Lower leg skin (tissue), 4 donors: Measurements from ENCODE around the gene CHERP. TPM values are rescaled to one million over a fixed set of nuclear protein-coding genes. Genes with fewer than 3 reads are reported as not detected.

Source experiments
- DNase-seq, 2 donors: peaks; one replicate each; pipeline ENCODE4 v3.0.0-alpha.2; 2019; ENCODE audit warnings: low spot score in 2 of 2
- H3K4me3 ChIP-seq: fragments of 200-600 bp; sonication (generic); 2 replicates; pipeline ENCODE4 v1.5.1; 2017; ENCODE audit warnings: mild to moderate bottlenecking, low read depth; ENCODE audit not compliant: poor library complexity, severe bottlenecking
- POLR2A ChIP-seq, 2 donors: fragments of 450-650 bp; IDR thresholded peaks; one replicate each; pipeline ENCODE4 v1.6.1; 2016 to 2017; ENCODE audit warnings: antibody characterized with exemption in 2 of 2, mild to moderate bottlenecking in 1 of 2, moderate library complexity in 1 of 2
- WGBS, 2 donors: methylation state at CpG; one replicate each; pipeline ENCODE4 v1.1.5; 2018; 5-methylcytosine and 5-hydroxymethylcytosine counted together
- intact Hi-C: fragments of 100-400 bp; cut with DNase I; formaldehyde crosslinking; loops from one replicate; pipeline ENCODE4 v1.15.0; 2023; ENCODE audit warnings: low total_unique reads
- total RNA-seq, 4 donors: library from RNA; depleted of rRNA; stranded (reverse); fragments of >200 nt; gene quantifications; one replicate each; pipeline ENCODE4 v1.1.0, GENCODE V29; 2016
- TF ChIP-seq, protein P1 (sequence below), 3 donors: fragments of 450-650 bp; IDR thresholded peaks; one replicate each; pipeline ENCODE4 v1.5.1; 2016; ENCODE audit warnings: antibody characterized with exemption in 3 of 3, mild to moderate bottlenecking in 3 of 3, moderate library complexity in 2 of 3

CHERP gene
- total RNA-seq, 4 donors from 2014 or later, result 9.7 to 32.7 (median 12.6) TPM

DNA sequence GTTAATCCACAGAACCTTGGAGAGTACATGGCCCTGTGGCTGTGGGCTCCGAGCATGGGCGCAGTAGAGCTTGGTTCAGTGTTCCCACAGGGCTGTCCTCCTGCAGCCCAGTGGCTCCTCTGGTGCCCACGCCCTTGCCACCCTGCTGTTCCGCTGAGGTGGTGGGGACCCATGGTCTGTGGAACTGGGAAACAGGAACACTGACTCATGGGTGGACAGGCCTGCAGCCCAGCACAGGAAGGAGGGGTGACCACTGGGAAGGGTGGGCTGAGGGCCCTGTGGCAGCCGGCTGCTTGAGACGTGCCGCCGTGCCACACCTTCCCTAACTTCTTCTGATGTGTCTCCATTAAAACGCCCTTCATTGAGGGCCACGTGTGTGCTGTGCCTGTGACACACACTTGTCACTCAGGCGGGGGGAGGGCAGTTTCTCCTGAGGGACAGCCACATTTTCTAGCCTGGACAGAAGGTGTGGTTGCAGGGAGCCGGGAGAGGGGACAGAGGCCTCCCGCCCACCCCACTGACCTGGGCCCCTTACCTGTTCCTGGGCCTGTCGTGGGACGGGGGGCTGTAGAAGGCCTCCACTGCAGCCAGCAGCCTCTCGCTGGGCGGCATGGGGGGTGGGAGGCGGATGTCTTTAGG, 21.1 kb downstream of the CHERP start:
- intact Hi-C loops, result no loop called here
- 87 to 89% methylated on average over 17 to 18 of the region's 18 CpGs for WGBS, 2 donors
- TF ChIP-seq, protein P1, sequence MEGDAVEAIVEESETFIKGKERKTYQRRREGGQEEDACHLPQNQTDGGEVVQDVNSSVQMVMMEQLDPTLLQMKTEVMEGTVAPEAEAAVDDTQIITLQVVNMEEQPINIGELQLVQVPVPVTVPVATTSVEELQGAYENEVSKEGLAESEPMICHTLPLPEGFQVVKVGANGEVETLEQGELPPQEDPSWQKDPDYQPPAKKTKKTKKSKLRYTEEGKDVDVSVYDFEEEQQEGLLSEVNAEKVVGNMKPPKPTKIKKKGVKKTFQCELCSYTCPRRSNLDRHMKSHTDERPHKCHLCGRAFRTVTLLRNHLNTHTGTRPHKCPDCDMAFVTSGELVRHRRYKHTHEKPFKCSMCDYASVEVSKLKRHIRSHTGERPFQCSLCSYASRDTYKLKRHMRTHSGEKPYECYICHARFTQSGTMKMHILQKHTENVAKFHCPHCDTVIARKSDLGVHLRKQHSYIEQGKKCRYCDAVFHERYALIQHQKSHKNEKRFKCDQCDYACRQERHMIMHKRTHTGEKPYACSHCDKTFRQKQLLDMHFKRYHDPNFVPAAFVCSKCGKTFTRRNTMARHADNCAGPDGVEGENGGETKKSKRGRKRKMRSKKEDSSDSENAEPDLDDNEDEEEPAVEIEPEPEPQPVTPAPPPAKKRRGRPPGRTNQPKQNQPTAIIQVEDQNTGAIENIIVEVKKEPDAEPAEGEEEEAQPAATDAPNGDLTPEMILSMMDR (IDR thresholded peaks at IDR 0.05), result no peak
- no peak for TF ChIP-seq POLR2A (IDR thresholded peaks at IDR 0.05)
- no peak for DNase-seq
- H3K4me3 ChIP-seq, result no peak overlapping the region

DNA sequence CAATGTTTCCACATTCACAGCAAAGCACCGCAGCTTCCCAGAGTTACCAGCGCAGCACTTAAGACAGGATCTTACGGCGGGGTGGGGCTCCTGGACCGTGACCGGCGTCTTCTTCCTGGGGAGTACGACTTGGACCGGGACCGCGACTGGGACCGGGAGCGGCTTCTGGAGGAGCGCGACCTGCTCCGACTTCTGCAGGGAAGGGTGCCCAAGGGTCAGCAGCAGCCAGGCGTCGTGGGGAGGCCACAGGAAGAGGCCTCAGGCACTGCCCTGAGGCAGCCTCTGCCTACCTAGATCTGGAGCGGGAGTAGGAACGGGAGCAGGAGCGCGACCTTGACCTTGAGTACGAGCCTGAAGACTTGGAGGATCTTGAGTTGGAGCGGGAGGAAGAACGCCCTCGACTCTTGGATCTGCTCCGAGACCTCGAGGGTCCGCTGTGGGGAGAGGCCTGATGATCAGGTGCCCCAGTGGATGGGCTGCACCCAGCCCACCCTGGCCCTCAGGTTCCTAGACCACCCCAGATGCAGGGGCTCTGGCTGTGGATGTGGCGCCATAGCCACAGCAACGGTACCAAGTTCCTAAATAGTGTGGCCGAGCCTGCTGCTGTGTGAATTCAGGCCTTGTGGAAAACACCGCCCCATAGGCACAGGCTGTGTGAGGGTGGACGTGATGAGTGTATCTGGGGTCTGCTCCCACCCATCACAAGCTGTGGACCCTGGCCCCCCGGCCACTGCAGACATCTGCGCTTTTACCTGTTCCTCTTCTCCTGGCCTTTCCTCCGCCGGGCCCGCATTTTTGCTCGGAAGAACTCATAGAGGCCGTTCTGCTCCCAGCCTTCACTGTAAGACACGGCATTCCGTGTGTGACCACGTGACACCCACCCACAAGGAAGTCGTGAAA, 21.9 kb downstream of the CHERP start:
- 90 to 94% methylated on average over 43 to 45 of the region's 45 CpGs for WGBS, 2 donors

DNA sequence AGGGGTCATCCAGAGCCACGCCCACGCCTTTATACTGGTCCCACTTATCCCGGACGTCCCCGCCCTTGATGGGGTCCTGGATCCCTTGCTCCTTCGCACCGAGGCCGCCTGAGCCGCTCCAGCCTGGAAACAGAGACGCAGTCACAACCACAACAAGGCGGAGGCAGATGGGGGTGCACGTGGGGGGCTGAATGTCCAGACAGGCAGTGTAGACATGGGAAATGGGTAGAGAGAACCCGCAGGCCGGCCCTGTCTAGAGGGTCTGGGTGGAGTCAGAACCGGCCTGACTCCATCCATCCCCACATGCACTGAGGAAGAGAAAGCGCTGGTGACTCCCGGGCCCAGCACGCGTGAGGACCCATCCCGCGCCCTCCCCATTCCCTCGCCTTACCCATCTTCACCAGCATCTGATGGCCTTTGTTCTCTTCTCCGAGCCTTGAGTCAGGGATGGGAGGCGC, 23.0 kb downstream of the CHERP start:
- TF ChIP-seq POLR2A (IDR thresholded peaks at IDR 0.05), result no peak
- TF ChIP-seq, protein P1 (IDR thresholded peaks at IDR 0.05), result no peak
- intact Hi-C loops, result no loop called here
- no peak for DNase-seq
- H3K4me3 ChIP-seq, result no peak overlapping the region
- 93% methylated on average over 15 to 19 of the region's 24 CpGs for WGBS, 2 donors

More for the DNA sequence above, 21.9 kb downstream of the CHERP start:
- no peak for DNase-seq
- H3K4me3 ChIP-seq, result no peak overlapping the region
- intact Hi-C loops, result no loop called here
- TF ChIP-seq POLR2A (IDR thresholded peaks at IDR 0.05), result no peak
- TF ChIP-seq, protein P1 (IDR thresholded peaks at IDR 0.05), result no peak

DNA sequence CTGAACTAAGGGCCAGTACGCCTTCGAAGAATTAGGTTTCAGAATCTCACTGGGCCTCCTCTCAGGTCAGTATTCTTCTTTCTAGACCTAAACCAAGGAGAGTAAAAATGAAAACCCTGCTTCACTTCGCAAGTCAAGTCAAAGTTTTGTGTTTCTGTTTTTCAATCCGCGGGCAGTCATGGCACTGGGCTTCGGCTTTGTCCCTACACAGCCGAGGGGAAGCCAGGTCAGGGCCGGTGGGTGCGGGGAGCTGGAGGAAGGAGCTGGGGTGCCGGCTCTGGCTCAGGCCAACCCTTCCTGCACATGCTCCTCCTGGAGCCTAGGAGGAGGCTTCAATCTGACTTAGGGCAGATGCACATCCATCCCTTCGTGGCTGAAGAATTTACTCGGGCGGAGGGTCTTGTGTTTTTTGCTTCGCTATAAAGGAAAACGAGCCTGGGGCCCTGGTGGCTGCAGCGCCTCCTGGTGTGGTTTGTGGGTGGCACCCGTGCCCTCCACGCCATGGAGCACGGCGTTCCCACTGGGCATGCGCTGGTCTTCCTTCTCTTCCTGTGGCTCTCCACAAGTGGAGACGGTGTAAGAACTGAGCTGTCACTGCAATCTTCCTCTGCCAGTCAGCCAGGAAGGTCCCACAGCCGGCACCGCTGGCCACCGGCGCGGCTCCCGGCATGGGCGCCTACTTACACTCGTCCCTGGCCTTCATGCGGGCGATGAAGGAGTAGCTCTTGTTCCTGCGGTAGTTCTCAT, 23.6 kb downstream of the CHERP start:
- intact Hi-C loops, result no loop called here
- no peak for DNase-seq
- no peak for TF ChIP-seq POLR2A (IDR thresholded peaks at IDR 0.05)
- TF ChIP-seq, protein P1 (IDR thresholded peaks at IDR 0.05), result no peak
- WGBS, 2 donors, result 84 to 90% methylated on average over 28 to 33 of the region's 33 CpGs
- no peak overlapping the region for H3K4me3 ChIP-seq

DNA sequence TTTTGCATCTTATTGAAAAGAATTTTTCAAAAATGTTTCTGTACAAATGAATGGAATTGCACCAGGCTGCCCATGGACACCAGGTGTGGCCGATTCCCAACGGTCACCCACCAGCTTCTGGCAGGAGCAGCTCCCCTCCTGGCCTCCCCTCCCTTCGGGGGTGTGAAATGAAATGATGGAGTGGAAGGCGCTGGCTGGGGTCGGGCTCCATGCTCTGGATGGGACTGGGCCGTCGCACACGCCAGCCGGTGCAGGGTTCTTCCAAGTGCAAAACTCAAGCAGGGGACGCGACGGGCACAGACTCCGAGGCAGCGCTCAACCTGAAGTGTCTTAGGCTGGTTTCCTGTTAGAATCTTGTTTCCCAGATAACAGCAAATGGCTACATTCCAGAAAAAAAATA, 24.2 kb downstream of the CHERP start:
- no peak for TF ChIP-seq POLR2A (IDR thresholded peaks at IDR 0.05)
- TF ChIP-seq, protein P1 (IDR thresholded peaks at IDR 0.05), result no peak
- intact Hi-C loops, result no loop called here
- no peak for DNase-seq
- 87 to 88% methylated on average over 14 of the region's 14 CpGs for WGBS, 2 donors
- H3K4me3 ChIP-seq, result no peak overlapping the region
